VCaP (cell line): ENCODE measurements around the gene ADIPOR2.

Experiments
- H3K27ac ChIP-seq: fragments of 450-650 bp; 2 replicates; pipeline ENCODE4 v1.5.1; 2017
- TF ChIP-seq, protein P1 (sequence below): fragments of 450-650 bp; conservative IDR thresholded peaks from 2 replicates; pipeline ENCODE4 v1.5.1; 2017; ENCODE audit warnings: mild to moderate bottlenecking, moderate library complexity

ADIPOR2 gene

GRCh38 chr12:1657688-1658087 is 33.2 kb upstream of the ADIPOR2 start:
- TF ChIP-seq, protein P1, sequence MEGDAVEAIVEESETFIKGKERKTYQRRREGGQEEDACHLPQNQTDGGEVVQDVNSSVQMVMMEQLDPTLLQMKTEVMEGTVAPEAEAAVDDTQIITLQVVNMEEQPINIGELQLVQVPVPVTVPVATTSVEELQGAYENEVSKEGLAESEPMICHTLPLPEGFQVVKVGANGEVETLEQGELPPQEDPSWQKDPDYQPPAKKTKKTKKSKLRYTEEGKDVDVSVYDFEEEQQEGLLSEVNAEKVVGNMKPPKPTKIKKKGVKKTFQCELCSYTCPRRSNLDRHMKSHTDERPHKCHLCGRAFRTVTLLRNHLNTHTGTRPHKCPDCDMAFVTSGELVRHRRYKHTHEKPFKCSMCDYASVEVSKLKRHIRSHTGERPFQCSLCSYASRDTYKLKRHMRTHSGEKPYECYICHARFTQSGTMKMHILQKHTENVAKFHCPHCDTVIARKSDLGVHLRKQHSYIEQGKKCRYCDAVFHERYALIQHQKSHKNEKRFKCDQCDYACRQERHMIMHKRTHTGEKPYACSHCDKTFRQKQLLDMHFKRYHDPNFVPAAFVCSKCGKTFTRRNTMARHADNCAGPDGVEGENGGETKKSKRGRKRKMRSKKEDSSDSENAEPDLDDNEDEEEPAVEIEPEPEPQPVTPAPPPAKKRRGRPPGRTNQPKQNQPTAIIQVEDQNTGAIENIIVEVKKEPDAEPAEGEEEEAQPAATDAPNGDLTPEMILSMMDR, result no peak
- no peak overlapping the region for H3K27ac ChIP-seq

DNA sequence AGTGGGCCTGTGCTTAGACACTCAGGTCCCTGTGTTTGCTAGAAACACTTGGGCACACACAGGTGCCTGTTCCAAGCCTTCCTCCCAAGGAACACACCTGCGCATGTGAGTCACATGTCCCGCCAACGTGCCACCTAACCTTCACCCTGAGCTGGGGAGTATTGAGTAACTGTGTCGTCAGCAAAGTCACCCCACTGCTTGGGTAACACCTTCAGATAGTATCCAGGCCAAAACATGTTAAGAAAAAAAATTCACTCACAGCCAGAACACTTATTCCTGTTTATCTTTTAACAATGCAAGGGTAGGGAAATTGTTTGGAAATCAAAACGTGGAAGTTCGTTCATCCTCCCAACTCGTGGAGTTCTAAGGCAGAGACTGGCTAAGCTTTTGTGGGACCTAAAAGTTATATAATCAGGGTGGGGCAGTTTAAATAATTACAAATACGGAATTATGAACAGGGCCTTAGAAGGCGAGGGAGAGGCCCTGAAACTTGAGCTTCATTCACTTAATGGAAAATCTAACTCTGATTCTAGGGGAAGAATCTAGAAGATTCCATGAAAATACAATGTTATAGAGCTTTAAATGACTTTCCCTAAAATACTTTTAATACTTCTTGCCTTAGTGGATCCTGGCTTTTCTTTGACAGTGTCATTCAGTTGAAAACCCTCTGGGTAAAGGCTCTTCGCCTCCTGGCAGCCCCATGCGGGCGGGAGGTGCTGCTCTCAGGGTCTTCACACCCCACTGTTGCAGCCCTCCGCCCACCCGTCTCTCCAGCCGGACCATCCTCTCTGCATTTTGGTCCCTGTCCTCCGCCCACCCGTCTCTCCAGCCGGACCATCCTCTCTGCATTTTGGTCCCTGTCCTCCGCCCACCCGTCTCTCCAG is 30.3 kb upstream of the ADIPOR2 start:
- TF ChIP-seq, protein P1, result no peak
- H3K27ac ChIP-seq, result no peak overlapping the region

DNA sequence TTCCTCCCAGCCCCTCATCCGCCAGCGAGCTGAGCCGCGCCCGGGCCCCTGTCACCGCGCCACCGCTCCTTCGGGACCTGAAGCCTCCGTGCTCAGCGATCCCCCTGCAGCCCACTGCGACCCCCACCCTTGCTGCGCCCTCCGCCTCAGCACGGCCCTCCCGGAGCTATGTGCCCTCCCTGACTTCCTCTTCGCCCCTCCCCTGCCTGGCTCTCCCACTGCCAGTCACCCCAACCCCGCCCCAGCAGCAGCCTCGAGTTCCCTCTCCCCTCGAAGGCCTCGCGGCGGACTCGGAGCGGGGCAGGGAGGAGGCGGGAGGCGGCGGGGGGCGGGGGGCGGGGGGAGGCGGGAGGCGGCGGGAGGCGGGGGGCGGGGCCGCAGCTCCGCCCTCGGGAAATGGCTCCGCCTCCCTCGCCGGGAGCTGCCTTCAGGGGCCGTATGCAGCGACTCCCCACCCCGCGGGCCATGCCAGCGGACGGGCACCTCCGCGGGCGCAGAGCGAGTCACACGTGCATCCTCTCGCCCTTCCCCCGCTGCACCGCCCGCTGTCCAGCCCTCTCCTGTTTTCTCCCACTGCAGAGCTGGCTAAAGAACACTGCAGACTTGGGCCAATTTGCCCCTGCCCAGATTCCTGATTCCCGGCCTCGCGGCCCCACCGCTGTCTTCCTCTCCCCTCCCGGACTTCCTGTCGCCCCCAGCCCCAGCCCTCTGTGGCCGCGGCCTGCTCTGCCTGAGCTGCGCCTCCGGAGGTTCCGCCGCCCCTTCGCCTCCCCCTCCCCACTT is 29.1 kb upstream of the ADIPOR2 start:
- TF ChIP-seq, protein P1, result no peak
- H3K27ac ChIP-seq, result peak overlapping the region; percentile 65

DNA sequence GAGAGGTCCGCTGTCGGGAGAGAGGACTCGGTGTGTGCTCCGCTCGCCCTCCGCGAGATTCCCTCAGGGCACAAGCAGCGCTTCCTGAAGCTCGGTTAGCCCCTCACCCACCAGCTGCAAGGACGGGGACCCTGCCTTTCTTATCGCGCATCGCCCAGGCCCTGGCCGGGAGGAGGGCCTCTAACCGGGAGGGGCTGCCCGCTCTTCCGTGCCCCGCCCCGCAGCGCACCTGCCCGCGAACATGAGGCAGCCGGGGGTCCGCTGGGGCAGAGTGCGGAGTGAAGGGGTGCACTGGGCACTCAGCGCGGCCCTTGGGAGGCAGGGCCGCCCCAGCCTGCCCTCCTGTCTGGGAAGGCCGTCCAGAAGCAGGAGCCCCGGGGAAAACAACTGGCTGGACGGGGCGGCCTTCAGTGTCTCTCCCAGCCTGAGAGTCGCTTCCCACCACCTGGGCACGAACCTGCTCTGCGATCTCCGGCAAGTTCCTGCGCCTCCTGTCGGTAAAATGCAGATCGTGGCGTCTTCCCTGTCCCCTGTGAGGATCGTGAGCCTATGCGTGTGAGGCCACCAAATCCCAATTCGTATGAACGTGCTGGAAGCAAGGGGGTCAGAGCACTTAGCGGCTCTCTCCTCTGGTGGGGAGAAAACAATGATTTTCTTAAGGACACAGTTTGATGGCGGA is 28.0 kb upstream of the ADIPOR2 start:
- TF ChIP-seq, protein P1, result no peak
- H3K27ac ChIP-seq, result no peak overlapping the region

- TF ChIP-seq, protein P1, result no peak
- no peak overlapping the region for H3K27ac ChIP-seq
Observed at GRCh38 chr12:1663440-1664132, 27.3 kb upstream of the ADIPOR2 start.

DNA sequence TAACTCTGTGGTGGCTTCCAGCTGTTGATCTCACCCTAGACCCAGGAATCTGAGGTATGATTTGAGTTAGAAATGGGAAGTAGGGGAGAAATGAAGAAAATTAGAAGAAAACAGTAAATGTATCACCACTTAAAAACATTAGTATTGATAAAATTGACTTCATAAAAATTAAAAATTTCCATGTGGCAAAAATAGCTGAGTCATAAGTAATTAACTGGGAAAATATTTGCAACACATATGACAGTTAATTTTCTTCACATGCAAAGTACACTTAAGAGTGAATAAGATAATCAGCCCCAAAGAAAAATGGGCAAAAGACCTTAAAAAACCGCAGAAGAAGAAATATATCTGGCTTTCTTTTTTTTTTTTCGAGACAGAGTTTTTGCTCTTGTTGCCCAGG is 25.5 kb upstream of the ADIPOR2 start:
- H3K27ac ChIP-seq, result no peak overlapping the region
- TF ChIP-seq, protein P1, result no peak
